HepG2 (cell line): ENCODE results near the gene ARID5B. TPM values are rescaled to one million over a fixed set of nuclear protein-coding genes. Genes with fewer than 3 reads are reported as not detected.

ENCODE experiments used
- CBFB ChIP-seq: sonication (generic); formaldehyde crosslinking; IDR thresholded peaks from 2 replicates; pipeline ENCODE4 v1.4.0; 2020; ENCODE audit warnings: missing genetic modification reagents
- FIP1L1 ChIP-seq: fragments of 200-400 bp; formaldehyde crosslinking; IDR thresholded peaks from 2 replicates; pipeline ENCODE4 v1.6.1; 2018; ENCODE audit warnings: low read depth, mild to moderate bottlenecking, low read length, moderate library complexity, borderline replicate concordance; ENCODE audit not compliant: insufficient read depth
- HNRNPK ChIP-seq: fragments of 200-400 bp; formaldehyde crosslinking; IDR thresholded peaks from 2 replicates; pipeline ENCODE4 v1.6.1; 2018; ENCODE audit warnings: low read length, low read depth, moderate library complexity, mild to moderate bottlenecking; ENCODE audit not compliant: poor library complexity, severe bottlenecking
- HOMEZ ChIP-seq: IDR thresholded peaks from 2 replicates; pipeline ENCODE4 v1.6.1; 2016; ENCODE audit warnings: low read depth
- NFIB ChIP-seq: sonication (generic); formaldehyde crosslinking; IDR thresholded peaks from 2 replicates; pipeline ENCODE4 v1.9.0; 2021; ENCODE audit warnings: missing genetic modification reagents, mild to moderate bottlenecking, borderline replicate concordance
- RARA ChIP-seq: IDR thresholded peaks from 2 replicates; pipeline ENCODE4 v1.6.1; 2016; ENCODE audit warnings: missing genetic modification reagents, missing compliant biosample characterization
- RCOR2 ChIP-seq: IDR thresholded peaks from 2 replicates; pipeline ENCODE4 v1.6.1; 2016; ENCODE audit warnings: missing biosample characterization, missing genetic modification reagents
- SKI ChIP-seq: fragments of 450-650 bp; IDR thresholded peaks from one replicate; pipeline ENCODE4 v1.6.1; 2018; ENCODE audit warnings: mild to moderate bottlenecking; ENCODE audit not compliant: partially characterized antibody
- WIZ ChIP-seq: sonication (generic); formaldehyde crosslinking; IDR thresholded peaks from 2 replicates; pipeline ENCODE4 v1.5.1; 2020; ENCODE audit warnings: mild to moderate bottlenecking, missing genetic modification reagents
- ZBTB4 ChIP-seq: sonication (generic); formaldehyde crosslinking; IDR thresholded peaks from 2 replicates; pipeline ENCODE4 v1.4.0; 2020; ENCODE audit warnings: missing genetic modification reagents, mild to moderate bottlenecking, borderline replicate concordance
- ZIK1 ChIP-seq: sonication (generic); formaldehyde crosslinking; IDR thresholded peaks from 2 replicates; pipeline ENCODE4 v1.5.0; 2020; ENCODE audit warnings: mild to moderate bottlenecking, low read depth, missing genetic modification reagents, borderline replicate concordance
- ZNF17 ChIP-seq: sonication (generic); formaldehyde crosslinking; IDR thresholded peaks from 2 replicates; pipeline ENCODE4 v1.5.0; 2020; ENCODE audit warnings: mild to moderate bottlenecking, missing genetic modification reagents
- ZNF275 ChIP-seq: sonication (generic); formaldehyde crosslinking; IDR thresholded peaks from 2 replicates; pipeline ENCODE4 v1.8.0; 2022; ENCODE audit warnings: missing genetic modification reagents, mild to moderate bottlenecking, inconsistent platforms, borderline replicate concordance
- ZNF335 ChIP-seq: sonication (generic); formaldehyde crosslinking; IDR thresholded peaks from 2 replicates; pipeline ENCODE4 v1.4.0; 2020; ENCODE audit warnings: missing genetic modification reagents
- ZNF382 ChIP-seq: sonication (generic); formaldehyde crosslinking; IDR thresholded peaks from 2 replicates; pipeline ENCODE4 v1.5.0; 2020; ENCODE audit warnings: missing genetic modification reagents, mild to moderate bottlenecking, borderline replicate concordance
- ZNF563 ChIP-seq: sonication (generic); formaldehyde crosslinking; IDR thresholded peaks from 2 replicates; pipeline ENCODE4 v1.8.0; 2022; ENCODE audit warnings: mild to moderate bottlenecking, moderate library complexity, missing genetic modification reagents
- ZNF567 ChIP-seq: sonication (generic); formaldehyde crosslinking; IDR thresholded peaks from 2 replicates; pipeline ENCODE4 v1.8.1; 2023; ENCODE audit warnings: mild to moderate bottlenecking, missing genetic modification reagents, borderline replicate concordance
- ZNF746 ChIP-seq: sonication (generic); formaldehyde crosslinking; IDR thresholded peaks from 2 replicates; pipeline ENCODE4 v1.8.0; 2022; ENCODE audit warnings: mild to moderate bottlenecking, missing genetic modification reagents
- ZNF776 ChIP-seq: sonication (generic); formaldehyde crosslinking; IDR thresholded peaks from 2 replicates; pipeline ENCODE4 v1.4.0; 2020; ENCODE audit warnings: mild to moderate bottlenecking, missing genetic modification reagents
- polyA plus RNA-seq, 8 experiments: library from polyadenylated mRNA; depleted of rRNA in 3 of 8; stranded (reverse) in 7 of 8; unstranded in 1 of 8; fragments of >200 nt; fragmentation: Illumina TruSeq in 4 of 8; extraction: Trizol in 4 of 8; gene quantifications; 2 replicates each; pipeline versions ENCODE4 v1.2.1 to v1.2.3, GENCODE V29; 2011 to 2016; ENCODE audit warnings: low read depth in 4 of 8, missing spikeins in 1 of 8, mixed read lengths in 1 of 8; ENCODE audit not compliant: insufficient read depth in 1 of 8
- total RNA-seq, 5 experiments: library from RNA; depleted of rRNA; stranded (reverse); fragments of >200 nt; fragmentation: Illumina TruSeq; extraction: Trizol; gene quantifications; 2 replicates each; pipeline ENCODE4 v1.2.3, GENCODE V29; 2016; ENCODE audit warnings: low read depth in 1 of 5
- TF ChIP-seq, protein P1 (sequence below): IDR thresholded peaks from 2 replicates; pipeline ENCODE4 v1.6.1; 2016; ENCODE audit warnings: control low read depth

Gene ARID5B
- total and polyA plus RNA-seq, 2 of the 13 experiments (the other 11 are each of a cell fraction or from before 2014, with no cell fraction given) = 6.2 to 21.1 TPM

- TF ChIP-seq ZNF776 (CRISPR knock-in tag) (no peak), ZNF746 (CRISPR knock-in tag) (no peak), ZNF563 (CRISPR knock-in tag) (no peak), CBFB (CRISPR knock-in tag) (no peak), RCOR2 (CRISPR knock-in tag) (peak; percentile 38; the same call in 1 of the 2 replicates), RARA (peak; percentile 35), WIZ (CRISPR knock-in tag) (no peak), FIP1L1 (no peak), ZBTB4 (CRISPR knock-in tag) (no peak), ZNF382 (CRISPR knock-in tag) (no peak), HNRNPK (no peak), HOMEZ (CRISPR knock-in tag) (peak; percentile 54; the same call in 1 of the 2 replicates), ZNF335 (CRISPR knock-in tag) (no peak), ZIK1 (no peak), ZNF17 (CRISPR knock-in tag) (no peak), NFIB (no peak), ZNF567 (CRISPR knock-in tag) (no peak), ZNF275 (CRISPR knock-in tag) (no peak), SKI (no peak)
- TF ChIP-seq, protein P1, sequence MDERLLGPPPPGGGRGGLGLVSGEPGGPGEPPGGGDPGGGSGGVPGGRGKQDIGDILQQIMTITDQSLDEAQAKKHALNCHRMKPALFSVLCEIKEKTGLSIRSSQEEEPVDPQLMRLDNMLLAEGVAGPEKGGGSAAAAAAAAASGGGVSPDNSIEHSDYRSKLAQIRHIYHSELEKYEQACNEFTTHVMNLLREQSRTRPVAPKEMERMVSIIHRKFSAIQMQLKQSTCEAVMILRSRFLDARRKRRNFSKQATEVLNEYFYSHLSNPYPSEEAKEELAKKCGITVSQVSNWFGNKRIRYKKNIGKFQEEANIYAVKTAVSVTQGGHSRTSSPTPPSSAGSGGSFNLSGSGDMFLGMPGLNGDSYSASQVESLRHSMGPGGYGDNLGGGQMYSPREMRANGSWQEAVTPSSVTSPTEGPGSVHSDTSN (CRISPR knock-in tag) = no peak
Observed at GRCh38 chr10:62045765-62046521, 144.4 kb downstream of the ARID5B start (continued).
